Measurements from ENCODE around the gene HTR3B.
"Not testable (repeated sequence)": the region's sequence is repeated elsewhere in the genome, so short reads cannot be mapped to it uniquely, and the experiment has no call there.

Gene HTR3B

DNA sequence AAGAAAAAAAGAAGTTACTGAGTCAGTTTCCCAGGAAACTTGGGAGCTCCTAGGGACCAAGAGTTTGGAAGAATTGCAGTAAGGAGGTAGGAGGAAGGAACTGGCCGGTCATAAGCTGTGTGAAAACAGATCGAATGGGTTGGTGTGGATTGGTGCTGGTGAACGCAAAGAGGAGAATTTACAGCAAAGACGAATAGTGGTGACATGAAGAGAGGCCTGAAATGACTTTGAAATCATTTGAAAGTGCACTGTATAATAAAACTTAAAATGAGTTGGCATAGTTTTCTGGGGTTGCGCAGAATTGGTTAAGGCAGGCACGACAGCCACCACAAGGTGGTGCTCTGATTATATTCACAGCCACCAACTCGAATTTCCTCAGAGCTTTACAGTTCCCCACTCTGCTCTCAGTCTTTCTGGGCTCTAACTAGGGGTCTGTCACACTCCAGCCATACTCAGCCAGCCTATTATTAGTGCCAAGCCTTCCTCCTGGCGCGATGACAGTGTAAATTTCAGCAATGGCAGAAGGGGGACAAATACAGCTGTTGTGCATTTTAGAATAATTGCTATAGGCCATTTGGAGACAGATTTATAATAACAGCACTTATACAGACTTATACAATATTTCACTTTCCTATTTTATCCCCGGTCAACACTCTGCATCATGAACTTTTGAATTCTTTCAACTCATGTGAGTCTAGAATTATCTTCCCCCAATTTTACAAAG, 8.3 kb upstream of the HTR3B start:
- no peak overlapping the region for H3K4me3 ChIP-seq (replicated peaks in 1 of 2; ENCODE audit: low read depth in 2 of 2, low read length in 2 of 2)
- peak; percentile 51 to 57 for DNase-seq (ENCODE audit: low read depth in 2 of 2)
- TF ChIP-seq, protein P1, sequence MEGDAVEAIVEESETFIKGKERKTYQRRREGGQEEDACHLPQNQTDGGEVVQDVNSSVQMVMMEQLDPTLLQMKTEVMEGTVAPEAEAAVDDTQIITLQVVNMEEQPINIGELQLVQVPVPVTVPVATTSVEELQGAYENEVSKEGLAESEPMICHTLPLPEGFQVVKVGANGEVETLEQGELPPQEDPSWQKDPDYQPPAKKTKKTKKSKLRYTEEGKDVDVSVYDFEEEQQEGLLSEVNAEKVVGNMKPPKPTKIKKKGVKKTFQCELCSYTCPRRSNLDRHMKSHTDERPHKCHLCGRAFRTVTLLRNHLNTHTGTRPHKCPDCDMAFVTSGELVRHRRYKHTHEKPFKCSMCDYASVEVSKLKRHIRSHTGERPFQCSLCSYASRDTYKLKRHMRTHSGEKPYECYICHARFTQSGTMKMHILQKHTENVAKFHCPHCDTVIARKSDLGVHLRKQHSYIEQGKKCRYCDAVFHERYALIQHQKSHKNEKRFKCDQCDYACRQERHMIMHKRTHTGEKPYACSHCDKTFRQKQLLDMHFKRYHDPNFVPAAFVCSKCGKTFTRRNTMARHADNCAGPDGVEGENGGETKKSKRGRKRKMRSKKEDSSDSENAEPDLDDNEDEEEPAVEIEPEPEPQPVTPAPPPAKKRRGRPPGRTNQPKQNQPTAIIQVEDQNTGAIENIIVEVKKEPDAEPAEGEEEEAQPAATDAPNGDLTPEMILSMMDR (IDR thresholded peaks at IDR 0.05; ENCODE audit: low read depth, low read length), result peak; percentile 74

DNA sequence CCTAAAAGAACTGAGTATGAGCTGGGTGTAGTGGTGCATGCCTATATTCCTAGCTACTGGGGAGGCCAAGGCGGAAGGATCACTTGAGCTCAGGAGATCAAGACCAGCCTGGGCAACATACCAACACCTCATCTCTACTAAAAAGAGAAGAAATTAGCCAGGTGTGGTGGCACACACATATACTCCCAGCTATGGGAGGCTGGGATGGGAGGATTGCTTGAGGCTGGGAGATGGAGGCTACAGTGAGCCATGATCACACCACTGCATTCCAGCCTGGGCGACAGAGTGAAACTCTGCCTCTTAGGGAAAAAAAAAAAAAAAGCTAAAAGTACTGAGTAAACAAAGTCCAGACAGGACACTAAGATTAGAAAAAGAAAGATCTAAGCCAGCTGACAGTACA, 3.5 kb upstream of the HTR3B start:
- TF ChIP-seq, protein P1 (IDR thresholded peaks at IDR 0.05; ENCODE audit: low read depth, low read length), result no peak
- no peak for DNase-seq (ENCODE audit: low read depth in 2 of 2)
- no peak overlapping the region for H3K4me3 ChIP-seq (replicated peaks in 1 of 2; ENCODE audit: low read depth in 2 of 2, low read length in 2 of 2)

DNA sequence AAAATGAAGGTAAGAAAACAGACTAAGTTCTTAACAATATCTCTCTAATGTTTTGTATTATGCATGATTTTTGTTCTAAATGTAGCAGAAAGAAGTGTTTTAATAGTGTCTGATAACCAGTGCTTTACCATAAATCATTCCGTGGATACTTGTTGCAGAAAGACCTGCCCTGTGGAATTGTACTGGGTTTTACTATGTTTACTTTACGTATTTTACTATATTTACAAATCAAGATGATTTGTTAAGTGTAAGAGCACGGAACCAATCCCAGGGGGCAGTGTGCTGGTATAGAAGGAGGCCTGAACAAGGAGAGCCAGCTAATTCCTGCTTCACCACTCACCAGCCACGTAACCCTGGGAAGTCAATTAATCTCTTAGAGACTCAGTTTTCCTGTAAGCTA, 1.4 kb downstream of the HTR3B start:
- DNase-seq (ENCODE audit: low read depth in 2 of 2), result peak; percentile 22 to 58
- TF ChIP-seq, protein P1 (IDR thresholded peaks at IDR 0.05; ENCODE audit: low read depth, low read length), result peak; percentile 10
- H3K4me3 ChIP-seq (replicated peaks in 1 of 2; ENCODE audit: low read depth in 2 of 2, low read length in 2 of 2), result no peak overlapping the region

DNA sequence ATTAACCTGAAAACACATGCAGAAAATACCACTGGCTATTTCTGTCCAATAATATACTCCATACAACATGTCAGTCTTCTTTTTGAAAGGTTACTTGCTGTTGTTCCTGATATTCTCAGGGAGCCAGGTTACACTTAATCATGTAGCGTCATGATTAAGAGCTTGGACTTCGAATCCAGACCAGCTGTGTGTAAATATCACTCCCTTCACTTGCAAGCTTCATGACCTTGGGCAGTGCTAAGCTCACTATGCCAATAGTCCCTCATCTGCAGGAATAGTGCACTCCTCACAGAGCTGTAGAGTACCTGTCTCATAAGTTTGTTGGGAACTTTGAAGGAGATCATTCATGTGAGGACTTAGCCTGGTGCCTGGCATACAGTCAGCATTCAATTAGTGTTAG, 1.9 kb downstream of the HTR3B start:
- TF ChIP-seq, protein P1 (IDR thresholded peaks at IDR 0.05; ENCODE audit: low read depth, low read length), result no peak
- no peak for DNase-seq (ENCODE audit: low read depth in 2 of 2)

DNA sequence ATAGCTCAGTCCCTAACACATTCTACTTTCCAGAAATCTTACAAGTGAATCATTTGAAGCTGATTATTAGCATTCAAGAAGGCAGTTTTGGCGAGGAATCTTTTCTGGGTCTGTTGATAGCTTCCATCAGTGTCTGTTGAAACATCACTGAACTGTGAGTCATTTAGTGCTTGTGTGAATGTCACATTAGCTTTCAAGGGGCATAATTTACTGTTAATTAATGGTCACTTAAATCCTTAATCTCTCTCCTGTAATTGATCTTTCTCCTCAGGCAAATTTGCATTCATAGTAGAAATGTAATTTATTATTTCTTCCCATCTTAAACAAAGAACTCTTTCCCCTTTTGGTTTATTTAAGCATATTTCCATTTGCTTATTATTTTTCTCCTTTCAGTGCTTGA, 2.6 kb downstream of the HTR3B start:
- DNase-seq (ENCODE audit: low read depth in 2 of 2), result no peak
- TF ChIP-seq, protein P1 (IDR thresholded peaks at IDR 0.05; ENCODE audit: low read depth, low read length), result no peak
- H3K4me3 ChIP-seq (replicated peaks in 1 of 2; ENCODE audit: low read depth in 2 of 2, low read length in 2 of 2), result no peak overlapping the region

More for the DNA sequence above, 1.9 kb downstream of the HTR3B start:
- no peak overlapping the region for H3K4me3 ChIP-seq (replicated peaks in 1 of 2; ENCODE audit: low read depth in 2 of 2, low read length in 2 of 2)

DNA sequence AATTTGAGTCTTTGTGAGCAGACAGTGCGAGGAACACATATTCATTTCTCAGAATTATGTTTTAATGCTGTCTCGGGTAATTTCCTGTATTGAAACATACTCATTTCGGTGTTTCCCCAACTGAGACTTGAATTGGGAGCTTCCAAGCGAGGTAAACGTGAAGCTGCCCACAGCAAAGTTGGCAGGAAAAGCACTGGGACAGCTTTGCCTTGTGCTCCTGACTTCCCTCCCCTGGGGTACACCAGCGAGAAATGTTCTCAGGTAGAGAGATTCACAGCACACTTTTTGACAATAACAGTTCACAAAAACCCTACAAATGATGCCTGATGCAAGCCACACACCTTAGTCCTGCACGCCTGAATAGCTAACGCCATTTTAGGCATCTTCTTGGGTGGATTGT, 3.1 kb downstream of the HTR3B start:
- TF ChIP-seq, protein P1 (IDR thresholded peaks at IDR 0.05; ENCODE audit: low read depth, low read length), result no peak
- no peak for DNase-seq (ENCODE audit: low read depth in 2 of 2)
- no peak overlapping the region for H3K4me3 ChIP-seq (replicated peaks in 1 of 2; ENCODE audit: low read depth in 2 of 2, low read length in 2 of 2)

DNA sequence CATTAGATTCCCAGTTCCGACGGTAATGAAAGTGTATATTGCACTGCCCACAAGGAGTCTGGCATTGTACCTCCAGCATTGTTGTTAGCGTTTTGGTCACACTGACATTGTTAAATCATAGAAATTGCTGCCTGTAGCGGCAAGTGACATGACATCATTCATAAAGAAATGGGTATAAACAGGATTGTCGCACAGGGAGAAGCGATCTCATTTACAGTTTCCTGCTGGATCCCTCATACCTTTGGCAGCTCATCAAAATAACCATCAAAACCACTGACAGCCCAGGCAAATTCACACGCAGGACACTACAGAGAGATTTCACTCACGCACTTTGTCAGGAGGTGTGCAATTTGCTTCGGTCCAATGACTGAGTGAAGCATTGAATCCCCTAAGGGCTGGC, 3.5 kb downstream of the HTR3B start:
- no peak for DNase-seq (ENCODE audit: low read depth in 2 of 2)
- TF ChIP-seq, protein P1 (IDR thresholded peaks at IDR 0.05; ENCODE audit: low read depth, low read length), result no peak
- H3K4me3 ChIP-seq (replicated peaks in 1 of 2; ENCODE audit: low read depth in 2 of 2, low read length in 2 of 2), result no peak overlapping the region

DNA sequence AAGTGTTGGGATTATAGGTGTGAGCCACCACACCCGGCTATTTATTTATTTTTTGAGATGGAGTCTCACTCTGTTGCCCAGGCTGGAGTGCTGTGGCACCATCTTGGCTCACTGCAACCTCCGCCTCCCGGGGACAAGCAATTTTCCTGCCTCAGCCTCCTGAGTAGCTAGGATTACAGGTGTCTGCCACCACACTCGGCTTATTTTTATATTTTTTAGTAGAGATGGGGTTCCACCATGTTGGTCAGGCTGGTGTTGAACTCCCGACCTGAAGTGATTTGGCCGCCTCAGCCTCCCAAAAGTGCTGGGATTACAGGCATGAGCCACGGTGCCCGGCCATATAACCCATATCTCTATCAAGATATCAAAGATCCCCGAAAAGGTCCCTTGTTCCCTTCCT, 6.9 kb downstream of the HTR3B start:
- H3K4me3 ChIP-seq (replicated peaks in 1 of 2; ENCODE audit: low read depth in 2 of 2, low read length in 2 of 2); DNase-seq (ENCODE audit: low read depth in 2 of 2): not testable (repeated sequence)
